ENCODE measurements around the gene CAPZA2. TPM values are rescaled to one million over a fixed set of nuclear protein-coding genes. Genes with fewer than 3 reads are reported as not detected.
"Not testable (repeated sequence)": the region's sequence is repeated elsewhere in the genome, so short reads cannot be mapped to it uniquely, and the experiment has no call there.

Gene CAPZA2
- total RNA-seq, 1 donor from 2014 or later, result 231 TPM

DNA sequence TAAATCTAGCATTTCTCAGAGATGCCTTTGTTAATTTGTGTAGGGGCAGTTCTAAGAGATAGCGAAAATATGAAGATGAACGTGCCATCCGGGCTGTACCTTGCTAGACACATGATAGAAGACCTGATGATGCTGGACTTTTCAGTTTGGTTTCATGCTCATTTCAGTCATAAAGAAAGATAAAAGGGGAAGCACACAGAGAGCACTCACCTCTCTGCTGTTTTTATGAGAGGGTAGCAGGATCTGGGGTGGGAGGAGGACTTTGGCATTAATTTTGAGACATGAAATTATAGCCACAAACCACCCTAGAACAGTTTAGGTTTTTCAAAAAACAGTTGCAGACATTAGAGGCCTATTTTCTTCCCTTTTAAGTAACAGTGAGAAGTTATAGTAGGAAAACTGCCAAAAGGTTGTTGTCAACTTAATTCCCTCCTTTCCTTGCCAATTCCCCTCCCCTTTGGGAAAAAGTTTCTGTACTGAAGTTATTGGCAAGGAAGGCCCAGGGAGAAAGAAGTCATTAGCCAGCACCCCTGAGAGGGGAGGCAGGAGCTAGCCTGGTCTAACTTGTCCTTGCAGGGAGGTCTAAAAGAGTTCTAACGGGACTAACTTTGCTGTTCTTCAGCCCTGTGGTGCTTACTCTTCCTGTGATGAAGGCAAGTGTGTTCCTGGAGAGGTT, 93.6 kb downstream of the CAPZA2 start:
- Mint-ChIP-seq H3K27ac (ENCODE audit: unreplicated experiment) (peak overlapping the region; percentile 45), H3K4me1 (ENCODE audit: low read depth) (peaks cover 35% of the 10 kb centered on the region), H3K27me3 (ENCODE audit: low read depth) (no peaks in the 10 kb centered on the region), H3K4me3 (ENCODE audit: unreplicated experiment) (no peak overlapping the region), H3K36me3 (ENCODE audit: low read depth) (no peaks in the 10 kb centered on the region), H3K9me3 (ENCODE audit: low read depth) (no peaks in the 10 kb centered on the region)
- no peak for DNase-seq (ENCODE audit: low spot score)
- TF ChIP-seq, protein P1, sequence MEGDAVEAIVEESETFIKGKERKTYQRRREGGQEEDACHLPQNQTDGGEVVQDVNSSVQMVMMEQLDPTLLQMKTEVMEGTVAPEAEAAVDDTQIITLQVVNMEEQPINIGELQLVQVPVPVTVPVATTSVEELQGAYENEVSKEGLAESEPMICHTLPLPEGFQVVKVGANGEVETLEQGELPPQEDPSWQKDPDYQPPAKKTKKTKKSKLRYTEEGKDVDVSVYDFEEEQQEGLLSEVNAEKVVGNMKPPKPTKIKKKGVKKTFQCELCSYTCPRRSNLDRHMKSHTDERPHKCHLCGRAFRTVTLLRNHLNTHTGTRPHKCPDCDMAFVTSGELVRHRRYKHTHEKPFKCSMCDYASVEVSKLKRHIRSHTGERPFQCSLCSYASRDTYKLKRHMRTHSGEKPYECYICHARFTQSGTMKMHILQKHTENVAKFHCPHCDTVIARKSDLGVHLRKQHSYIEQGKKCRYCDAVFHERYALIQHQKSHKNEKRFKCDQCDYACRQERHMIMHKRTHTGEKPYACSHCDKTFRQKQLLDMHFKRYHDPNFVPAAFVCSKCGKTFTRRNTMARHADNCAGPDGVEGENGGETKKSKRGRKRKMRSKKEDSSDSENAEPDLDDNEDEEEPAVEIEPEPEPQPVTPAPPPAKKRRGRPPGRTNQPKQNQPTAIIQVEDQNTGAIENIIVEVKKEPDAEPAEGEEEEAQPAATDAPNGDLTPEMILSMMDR (IDR thresholded peaks at IDR 0.05), result no peak

DNA sequence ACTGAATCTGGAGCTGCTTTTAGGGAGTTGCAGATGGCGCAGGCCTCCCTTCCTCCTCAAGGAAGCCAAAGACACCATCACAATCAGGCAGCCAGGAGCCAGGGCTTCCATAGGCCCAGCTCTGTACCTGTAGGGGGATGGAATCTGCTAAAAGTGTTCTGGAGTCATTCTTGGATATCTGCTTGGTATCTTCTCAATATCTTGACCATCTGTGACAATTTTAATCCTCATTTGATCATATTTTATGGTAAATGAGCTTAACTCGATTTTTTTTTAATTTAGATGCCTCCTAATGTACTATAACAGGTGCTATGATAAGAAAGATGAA, 94.1 kb downstream of the CAPZA2 start:
- no peaks in the 10 kb centered on the region for H3K27me3 Mint-ChIP-seq (ENCODE audit: low read depth)
- H3K4me3 Mint-ChIP-seq (ENCODE audit: unreplicated experiment), result no peak overlapping the region
- H3K36me3 Mint-ChIP-seq (ENCODE audit: low read depth), result no peaks in the 10 kb centered on the region

DNA sequence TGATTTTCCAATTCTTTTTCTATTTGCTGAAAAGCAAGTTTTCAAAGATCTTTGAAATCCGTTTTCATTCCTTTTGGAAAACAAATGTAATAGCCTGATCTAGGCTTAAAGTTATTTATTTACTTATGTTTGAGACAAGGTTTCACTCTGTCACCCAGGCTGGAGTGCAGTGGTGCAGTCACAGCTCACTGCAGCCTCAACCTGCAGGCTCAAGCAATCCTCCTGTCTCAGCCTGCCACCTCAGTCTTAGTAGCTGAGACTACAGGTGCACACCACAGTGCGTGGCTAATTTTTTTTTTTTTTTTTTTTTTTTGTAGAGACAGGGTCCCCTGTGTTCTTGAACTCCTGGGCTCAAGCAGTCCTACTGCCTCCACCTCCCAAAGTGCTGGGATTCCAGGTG, 95.5 kb downstream of the CAPZA2 start:
- Mint-ChIP-seq H3K9me3 (ENCODE audit: low read depth) (no peaks in the 10 kb centered on the region), H3K27ac (ENCODE audit: unreplicated experiment) (no peak overlapping the region)
- TF ChIP-seq, protein P1 (IDR thresholded peaks at IDR 0.05), result no peak

More for the DNA sequence above, 94.1 kb downstream of the CAPZA2 start:
- Mint-ChIP-seq H3K9me3 (ENCODE audit: low read depth) (no peaks in the 10 kb centered on the region), H3K27ac (ENCODE audit: unreplicated experiment) (no peak overlapping the region), H3K4me1 (ENCODE audit: low read depth) (peaks cover 35% of the 10 kb centered on the region)
- TF ChIP-seq, protein P1 (IDR thresholded peaks at IDR 0.05), result no peak
- DNase-seq (ENCODE audit: low spot score), result no peak

DNA sequence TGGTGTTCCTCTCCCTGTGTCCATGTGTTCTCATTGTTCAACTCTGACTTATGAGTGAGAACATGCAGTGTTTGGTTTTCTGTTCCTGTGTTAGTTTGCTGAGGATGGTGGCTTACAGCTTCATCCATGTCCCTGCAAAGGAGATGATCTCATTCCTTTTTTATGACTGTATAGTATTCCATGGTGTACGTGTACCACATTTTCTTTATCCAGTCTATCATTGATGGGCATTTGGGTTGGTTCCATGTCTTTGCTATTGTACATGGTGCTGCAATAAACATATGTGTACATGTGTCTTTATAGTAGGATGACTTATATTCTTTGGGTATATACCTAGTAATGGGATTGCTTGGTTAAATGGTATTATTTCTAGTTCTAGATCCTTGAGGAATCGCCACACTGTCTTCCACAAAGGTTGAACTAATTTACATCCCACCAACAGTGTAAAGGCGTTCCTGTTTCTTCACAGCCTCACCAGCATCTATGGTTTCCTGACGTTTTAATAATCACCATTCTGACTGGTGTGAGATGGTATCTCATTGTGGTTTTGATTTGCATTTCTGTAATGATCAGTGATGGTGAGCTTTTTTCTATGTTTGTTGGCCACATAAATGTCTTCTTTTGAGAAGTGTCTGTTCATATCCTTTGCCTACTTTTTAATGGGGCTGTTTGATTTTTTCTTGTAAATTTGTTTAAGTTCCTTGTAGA, 99.7 kb downstream of the CAPZA2 start:
- not testable (repeated sequence) for DNase-seq (ENCODE audit: low spot score); H3K4me1 Mint-ChIP-seq (ENCODE audit: low read depth); H3K27me3 Mint-ChIP-seq (ENCODE audit: low read depth); H3K4me3 Mint-ChIP-seq (ENCODE audit: unreplicated experiment); H3K27ac Mint-ChIP-seq (ENCODE audit: unreplicated experiment); H3K9me3 Mint-ChIP-seq (ENCODE audit: low read depth); H3K36me3 Mint-ChIP-seq (ENCODE audit: low read depth)

More for the DNA sequence above, 95.5 kb downstream of the CAPZA2 start:
- no peaks in the 10 kb centered on the region for H3K36me3 Mint-ChIP-seq (ENCODE audit: low read depth)
- no peak overlapping the region for H3K4me3 Mint-ChIP-seq (ENCODE audit: unreplicated experiment)
- no peaks in the 10 kb centered on the region for H3K27me3 Mint-ChIP-seq (ENCODE audit: low read depth)
- H3K4me1 Mint-ChIP-seq (ENCODE audit: low read depth), result peaks cover 27% of the 10 kb centered on the region
- no peak for DNase-seq (ENCODE audit: low spot score)

DNA sequence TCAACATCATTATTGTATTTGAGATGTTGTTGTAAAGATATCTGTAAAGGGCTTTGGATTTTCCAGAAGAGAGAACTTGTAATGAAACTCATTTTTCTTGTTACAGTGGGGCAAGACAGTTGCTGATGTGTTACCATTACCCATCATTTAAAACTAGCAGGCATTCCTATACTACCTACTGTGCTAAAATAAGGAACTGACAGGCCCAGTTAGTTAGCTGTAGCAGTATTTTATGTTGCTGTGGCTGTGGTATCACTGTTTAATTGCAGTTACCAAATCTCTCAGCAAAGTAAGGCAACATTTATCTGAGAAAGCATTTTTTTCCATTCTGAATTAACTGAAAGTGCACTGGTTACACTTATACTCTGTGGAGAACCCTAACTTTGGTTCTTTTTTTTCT, 100.8 kb downstream of the CAPZA2 start:
- H3K4me3 Mint-ChIP-seq (ENCODE audit: unreplicated experiment), result no peak overlapping the region
- H3K36me3 Mint-ChIP-seq (ENCODE audit: low read depth), result no peaks in the 10 kb centered on the region
- TF ChIP-seq, protein P1 (IDR thresholded peaks at IDR 0.05), result no peak
- no peaks in the 10 kb centered on the region for H3K4me1 Mint-ChIP-seq (ENCODE audit: low read depth)
- no peaks in the 10 kb centered on the region for H3K9me3 Mint-ChIP-seq (ENCODE audit: low read depth)
- no peak for DNase-seq (ENCODE audit: low spot score)
- H3K27me3 Mint-ChIP-seq (ENCODE audit: low read depth), result no peaks in the 10 kb centered on the region
- H3K27ac Mint-ChIP-seq (ENCODE audit: unreplicated experiment), result no peak overlapping the region

DNA sequence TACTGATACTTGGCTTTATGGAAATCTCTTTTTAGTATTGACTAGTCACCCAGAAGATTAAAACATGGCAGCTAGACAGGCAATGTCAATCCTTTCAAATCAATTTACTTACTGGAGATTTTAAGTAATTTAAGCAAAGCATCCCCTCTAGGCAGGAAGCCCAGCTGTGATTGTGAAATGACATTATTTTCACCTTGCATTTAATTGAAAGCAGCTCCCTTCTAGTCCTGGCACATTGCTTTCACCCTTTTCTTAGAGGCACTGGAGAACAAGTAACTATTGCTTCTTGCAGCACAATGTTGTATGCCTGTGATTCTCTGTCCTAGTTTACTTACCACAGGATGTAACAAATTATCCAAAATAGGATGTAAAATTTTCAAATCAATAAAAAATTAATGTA, 104.2 kb downstream of the CAPZA2 start:
- H3K27ac Mint-ChIP-seq (ENCODE audit: unreplicated experiment), result no peak overlapping the region

More for the DNA sequence above, 104.2 kb downstream of the CAPZA2 start:
- Mint-ChIP-seq H3K36me3 (ENCODE audit: low read depth) (no peaks in the 10 kb centered on the region), H3K4me1 (ENCODE audit: low read depth) (peaks cover 10% of the 10 kb centered on the region), H3K9me3 (ENCODE audit: low read depth) (no peaks in the 10 kb centered on the region), H3K4me3 (ENCODE audit: unreplicated experiment) (no peak overlapping the region), H3K27me3 (ENCODE audit: low read depth) (no peaks in the 10 kb centered on the region)
- DNase-seq (ENCODE audit: low spot score), result no peak
- TF ChIP-seq, protein P1 (IDR thresholded peaks at IDR 0.05), result no peak

All from chondrocyte (in vitro differentiated cells).